Measurements from ENCODE around the gene UTP14A.

The UTP14A gene

DNA sequence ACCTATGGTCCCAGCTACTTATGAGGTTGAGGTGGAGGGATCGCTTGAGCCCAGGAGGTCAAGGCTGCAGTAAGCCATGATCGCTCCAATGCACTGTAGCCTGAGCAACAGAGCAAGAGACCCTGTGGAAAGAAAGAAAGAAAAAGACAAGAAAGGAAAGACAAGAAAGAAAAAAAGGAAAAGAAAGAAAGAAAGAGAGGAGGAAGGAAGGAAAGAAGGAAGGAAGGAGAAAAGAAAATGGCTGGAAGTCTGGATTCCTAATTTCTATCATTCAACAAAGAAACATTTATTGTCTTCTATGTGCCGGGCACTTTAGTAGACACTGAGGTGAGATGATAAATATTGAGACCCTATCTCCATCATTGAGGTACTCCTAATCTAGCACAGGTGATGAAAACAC is 49.7 kb downstream of the UTP14A start:
- Histone ChIP-seq H2AFZ (ENCODE audit: low read depth, low read length) (no peak overlapping the region), H3K4me1 (ENCODE audit: insufficient read depth, low read length) (peaks cover 36% of the 10 kb centered on the region), H3K9me3 (ENCODE audit: insufficient read depth, low read length, severe bottlenecking) (no peaks in the 10 kb centered on the region), H3K9ac (ENCODE audit: low read depth, low read length) (no peak overlapping the region), H3K27me3 (ENCODE audit: insufficient read depth, low read length, poor library complexity) (no peaks in the 10 kb centered on the region), H4K20me1 (ENCODE audit: insufficient read depth, low read length) (no peaks in the 10 kb centered on the region), H3K36me3 (ENCODE audit: insufficient read depth, low read length) (no peaks in the 10 kb centered on the region), H3K27ac (ENCODE audit: low read length) (no peak overlapping the region), H3K4me3 (ENCODE audit: low read depth in 1 of 2, low read length in 2 of 2) (no peak overlapping the region), H3K79me2 (ENCODE audit: insufficient read depth, low read length) (no peaks in the 10 kb centered on the region), H3K4me2 (ENCODE audit: insufficient read depth, low read length) (no peak overlapping the region)
- ATAC-seq (ENCODE audit: insufficient read depth, low read depth) (no peak), DNase-seq (no peak)
- TF ChIP-seq, protein P1, sequence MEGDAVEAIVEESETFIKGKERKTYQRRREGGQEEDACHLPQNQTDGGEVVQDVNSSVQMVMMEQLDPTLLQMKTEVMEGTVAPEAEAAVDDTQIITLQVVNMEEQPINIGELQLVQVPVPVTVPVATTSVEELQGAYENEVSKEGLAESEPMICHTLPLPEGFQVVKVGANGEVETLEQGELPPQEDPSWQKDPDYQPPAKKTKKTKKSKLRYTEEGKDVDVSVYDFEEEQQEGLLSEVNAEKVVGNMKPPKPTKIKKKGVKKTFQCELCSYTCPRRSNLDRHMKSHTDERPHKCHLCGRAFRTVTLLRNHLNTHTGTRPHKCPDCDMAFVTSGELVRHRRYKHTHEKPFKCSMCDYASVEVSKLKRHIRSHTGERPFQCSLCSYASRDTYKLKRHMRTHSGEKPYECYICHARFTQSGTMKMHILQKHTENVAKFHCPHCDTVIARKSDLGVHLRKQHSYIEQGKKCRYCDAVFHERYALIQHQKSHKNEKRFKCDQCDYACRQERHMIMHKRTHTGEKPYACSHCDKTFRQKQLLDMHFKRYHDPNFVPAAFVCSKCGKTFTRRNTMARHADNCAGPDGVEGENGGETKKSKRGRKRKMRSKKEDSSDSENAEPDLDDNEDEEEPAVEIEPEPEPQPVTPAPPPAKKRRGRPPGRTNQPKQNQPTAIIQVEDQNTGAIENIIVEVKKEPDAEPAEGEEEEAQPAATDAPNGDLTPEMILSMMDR (IDR thresholded peaks at IDR 0.05; ENCODE audit: borderline replicate concordance, extremely low read depth, low read length, poor library complexity, severe bottlenecking): no peak
- no peak for TF ChIP-seq EZH2 (IDR thresholded peaks at IDR 0.05; ENCODE audit: borderline replicate concordance, low read depth, low read length, severe bottlenecking)

DNA sequence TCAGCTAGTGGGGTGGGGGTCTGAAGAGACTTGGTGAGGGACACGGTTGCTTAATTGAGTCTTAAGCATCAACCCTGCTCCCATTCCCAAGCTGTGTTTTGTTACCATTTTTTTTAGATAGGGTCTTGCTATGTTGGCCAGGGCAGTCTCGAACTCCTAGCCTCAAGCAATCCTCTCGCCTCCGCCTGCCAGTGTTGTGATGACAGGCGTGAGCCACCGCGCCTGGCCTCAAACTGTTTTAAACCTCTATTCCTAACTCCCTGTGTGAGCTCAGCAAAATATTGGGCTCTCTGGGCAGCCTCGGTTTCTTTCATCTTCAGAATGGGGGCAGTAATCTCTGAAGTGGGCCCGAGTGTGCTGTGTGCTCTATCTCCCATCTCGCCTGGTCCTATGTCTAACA is 50.2 kb downstream of the UTP14A start:
- peak overlapping the region in 1 of 2 experiments; percentile 58; a peak in 1 of 4 replicates for H3K4me3 ChIP-seq (ENCODE audit: low read depth in 1 of 2, low read length in 2 of 2)
- peak overlapping the region; percentile 76 for H3K4me2 ChIP-seq (ENCODE audit: insufficient read depth, low read length)
- H3K27ac ChIP-seq (ENCODE audit: low read length): no peak overlapping the region
- H4K20me1 ChIP-seq (ENCODE audit: insufficient read depth, low read length): no peaks in the 10 kb centered on the region
- DNase-seq: no peak
- no peak overlapping the region for H3K9ac ChIP-seq (ENCODE audit: low read depth, low read length)
- ATAC-seq (ENCODE audit: insufficient read depth, low read depth): no peak
- peaks cover 39% of the 10 kb centered on the region for H3K4me1 ChIP-seq (ENCODE audit: insufficient read depth, low read length)
- no peaks in the 10 kb centered on the region for H3K27me3 ChIP-seq (ENCODE audit: insufficient read depth, low read length, poor library complexity)
- H2AFZ ChIP-seq (ENCODE audit: low read depth, low read length): no peak overlapping the region
- no peaks in the 10 kb centered on the region for H3K79me2 ChIP-seq (ENCODE audit: insufficient read depth, low read length)
- H3K9me3 ChIP-seq (ENCODE audit: insufficient read depth, low read length, severe bottlenecking): no peaks in the 10 kb centered on the region
- H3K36me3 ChIP-seq (ENCODE audit: insufficient read depth, low read length): no peaks in the 10 kb centered on the region
- TF ChIP-seq, protein P1 (IDR thresholded peaks at IDR 0.05; ENCODE audit: borderline replicate concordance, extremely low read depth, low read length, poor library complexity, severe bottlenecking): no peak
- no peak for TF ChIP-seq EZH2 (IDR thresholded peaks at IDR 0.05; ENCODE audit: borderline replicate concordance, low read depth, low read length, severe bottlenecking)

DNA sequence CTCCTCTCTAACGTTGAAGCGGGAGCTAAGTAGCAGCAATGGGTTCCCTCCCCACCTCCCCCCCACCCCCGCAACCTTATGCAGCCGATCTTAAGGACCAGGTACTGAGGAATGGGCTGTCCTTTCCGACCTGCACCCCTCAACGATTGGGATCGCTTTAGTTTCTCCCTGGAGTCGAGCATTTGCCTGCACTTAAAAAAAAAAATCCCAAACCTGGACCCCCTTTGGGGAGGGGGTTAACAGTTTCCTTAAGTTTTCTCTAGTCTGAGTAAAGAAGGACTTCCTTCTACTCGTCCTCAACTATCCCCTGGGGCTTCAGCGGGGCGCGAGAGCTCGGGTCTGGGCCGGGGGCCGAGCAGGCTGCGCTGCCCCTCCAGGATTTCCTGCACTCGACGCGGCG is 50.8 kb downstream of the UTP14A start:
- ATAC-seq (ENCODE audit: insufficient read depth, low read depth) (no peak), DNase-seq (no peak)
- Histone ChIP-seq H3K4me2 (ENCODE audit: insufficient read depth, low read length) (peak overlapping the region; percentile 76), H2AFZ (ENCODE audit: low read depth, low read length) (peak overlapping the region; percentile 75), H3K79me2 (ENCODE audit: insufficient read depth, low read length) (no peaks in the 10 kb centered on the region), H3K36me3 (ENCODE audit: insufficient read depth, low read length) (no peaks in the 10 kb centered on the region), H3K27ac (ENCODE audit: low read length) (no peak overlapping the region; the same call in 1 of the 2 replicates), H3K9me3 (ENCODE audit: insufficient read depth, low read length, severe bottlenecking) (no peaks in the 10 kb centered on the region), H3K4me3 (ENCODE audit: low read depth in 1 of 2, low read length in 2 of 2) (peak overlapping the region in 1 of 2 experiments; percentile 58; a peak in 2 of 4 replicates), H3K4me1 (ENCODE audit: insufficient read depth, low read length) (peaks cover 45% of the 10 kb centered on the region), H4K20me1 (ENCODE audit: insufficient read depth, low read length) (no peaks in the 10 kb centered on the region), H3K27me3 (ENCODE audit: insufficient read depth, low read length, poor library complexity) (no peaks in the 10 kb centered on the region), H3K9ac (ENCODE audit: low read depth, low read length) (peak overlapping the region; percentile 57)
- TF ChIP-seq, protein P1 (IDR thresholded peaks at IDR 0.05; ENCODE audit: borderline replicate concordance, extremely low read depth, low read length, poor library complexity, severe bottlenecking): no peak
- TF ChIP-seq EZH2 (IDR thresholded peaks at IDR 0.05; ENCODE audit: borderline replicate concordance, low read depth, low read length, severe bottlenecking): no peak

Data from DND-41 (cell line).